ENCODE measurements around the gene ALPK1.
A peak's percentile ranks its signal among the peaks of the same experiment; 100 is the strongest.

Gene ALPK1

DNA sequence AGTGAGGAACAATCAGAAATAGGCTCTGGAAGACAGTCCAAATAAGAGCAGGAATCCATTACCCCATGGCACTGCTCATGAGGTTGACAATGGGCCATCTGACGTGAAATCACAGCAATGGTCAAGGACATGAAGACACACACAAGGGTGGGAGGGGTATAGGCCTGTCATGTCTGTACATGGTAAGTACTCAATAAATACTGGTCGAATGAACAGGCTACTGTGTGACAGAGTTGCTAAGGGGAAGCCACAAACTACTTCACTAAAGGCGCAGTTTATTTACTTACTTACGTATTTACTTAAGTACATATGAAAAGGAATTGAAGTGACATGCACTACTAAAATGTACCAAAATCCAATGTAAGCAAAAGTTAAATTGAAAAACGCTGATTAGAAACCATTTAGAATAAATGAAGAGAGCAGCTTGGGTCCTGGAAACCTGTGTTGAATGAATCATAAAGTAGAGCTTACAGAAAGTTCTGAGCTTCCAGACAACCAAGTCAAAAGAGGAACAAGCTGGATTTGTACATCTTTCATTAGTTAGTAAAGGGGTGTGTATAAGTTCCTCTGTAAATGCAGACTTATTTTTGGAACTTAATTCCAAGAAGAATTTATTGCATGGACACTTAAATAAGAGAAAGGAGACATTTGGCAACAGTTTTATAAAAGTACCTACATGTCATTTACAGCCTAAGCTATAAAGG lies 32.7 kb downstream of the ALPK1 start:
- no peak for DNase-seq

DNA sequence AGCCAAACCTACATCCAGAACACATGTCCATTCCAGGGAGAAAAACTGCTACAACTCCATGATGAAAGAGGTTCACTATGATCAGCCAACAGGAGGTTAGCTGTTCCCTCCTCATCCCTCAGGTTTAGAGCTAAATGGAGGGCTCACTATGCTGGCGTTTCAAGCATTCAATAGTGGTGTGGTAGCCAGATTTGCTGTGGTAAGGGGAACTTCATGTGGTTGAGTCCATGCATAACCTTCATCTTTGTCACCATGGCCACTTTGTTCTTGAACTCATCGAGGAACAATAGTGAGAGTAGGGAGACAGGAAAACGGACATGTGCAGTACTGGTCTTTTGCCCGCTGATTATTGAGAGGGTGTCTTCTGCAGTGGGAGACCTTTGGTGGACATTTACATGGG lies 33.8 kb downstream of the ALPK1 start:
- DNase-seq: no peak

GRCh38 chr4:112332398-112332797 lies 35.2 kb downstream of the ALPK1 start:
- no peak for DNase-seq

DNA sequence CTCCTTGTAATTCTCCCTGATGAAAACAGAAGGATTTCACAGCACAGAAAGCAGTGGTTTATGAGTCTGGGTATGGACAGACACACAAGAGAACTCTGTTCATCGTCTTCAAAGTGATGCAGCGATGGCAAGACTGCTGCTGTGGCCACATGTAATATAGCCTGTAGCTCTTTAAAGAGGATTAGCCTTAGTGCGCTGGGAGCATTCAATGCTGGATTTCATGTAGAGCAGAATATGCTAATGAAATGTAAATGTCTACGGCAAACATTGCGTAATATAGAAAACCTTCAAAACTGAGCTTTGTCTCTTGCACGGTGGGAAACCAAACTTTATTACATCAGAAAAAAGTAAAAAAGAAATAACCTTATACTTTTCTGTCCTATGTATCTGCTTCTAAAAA lies 42.9 kb downstream of the ALPK1 start:
- no peak for DNase-seq

DNA sequence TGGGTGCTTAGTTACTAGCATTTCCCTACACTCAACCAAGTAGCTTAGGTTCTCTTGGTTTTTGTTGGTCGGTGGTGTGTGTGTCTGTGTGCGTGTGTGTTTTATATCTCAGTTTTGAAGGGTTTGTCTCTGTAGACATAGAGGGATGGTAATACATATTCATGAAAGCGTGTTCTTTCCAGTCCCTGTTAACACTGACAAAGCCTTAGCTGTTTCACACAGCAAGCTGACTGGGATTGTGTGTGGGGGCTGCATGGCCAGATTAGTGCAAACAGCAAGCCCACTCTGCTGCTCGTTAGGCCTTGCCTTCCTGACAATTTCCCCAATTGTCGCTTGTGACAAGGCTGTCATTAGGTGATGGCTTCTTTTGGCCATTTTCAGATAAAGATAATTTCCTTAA lies 43.9 kb downstream of the ALPK1 start:
- DNase-seq: no peak

GRCh38 chr4:112343330-112344080 lies 46.3 kb downstream of the ALPK1 start:
- peak; percentile 21 for DNase-seq

- peak; percentile 34 for DNase-seq
Measured at GRCh38 chr4:112348488-112349158, 51.5 kb downstream of the ALPK1 start.

- DNase-seq: no peak
Measured at GRCh38 chr4:112352736-112353135, 55.6 kb downstream of the ALPK1 start.

GRCh38 chr4:112355662-112356061 lies 58.5 kb downstream of the ALPK1 start:
- DNase-seq: no peak

DNA sequence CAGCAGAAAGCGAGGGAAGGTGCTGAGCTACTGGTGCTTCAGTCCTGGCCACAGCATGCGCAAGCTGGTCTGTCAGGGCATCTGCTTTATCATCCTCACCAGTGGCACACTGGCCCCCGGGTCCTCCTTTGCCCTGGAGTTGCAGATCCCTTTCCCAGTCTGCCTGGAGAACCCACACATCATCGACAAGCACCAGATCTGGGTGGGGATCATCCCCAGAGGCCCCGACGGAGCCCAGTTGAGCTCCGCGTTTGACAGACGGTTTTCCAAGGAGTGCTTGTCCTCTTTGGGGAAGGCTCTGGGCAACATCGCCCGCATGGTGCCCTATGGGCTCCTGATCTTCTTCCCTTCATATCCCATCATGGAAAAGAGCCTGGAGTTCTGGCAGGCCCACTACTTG lies 60.3 kb downstream of the ALPK1 start:
- no peak for DNase-seq

DNA sequence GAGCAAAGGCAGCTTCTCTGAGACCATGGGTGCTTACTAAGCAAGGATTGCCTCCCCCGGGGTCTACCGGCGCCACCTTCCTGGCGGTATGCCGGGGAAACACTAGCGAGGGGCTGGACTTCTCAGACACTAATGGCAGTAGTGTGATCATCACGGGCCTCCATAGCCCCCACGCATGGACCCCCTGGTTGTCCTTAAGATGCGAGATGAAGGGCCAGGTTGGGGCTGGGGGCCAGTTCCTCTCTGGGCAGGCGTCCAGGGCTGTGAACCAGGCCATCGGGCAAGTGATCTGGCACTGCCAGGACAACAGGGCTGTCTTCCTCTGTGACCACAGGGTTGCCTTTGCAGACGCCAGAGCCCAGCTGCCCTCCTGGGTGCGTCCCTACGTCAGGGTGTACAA lies 60.7 kb downstream of the ALPK1 start:
- no peak for DNase-seq

DNA sequence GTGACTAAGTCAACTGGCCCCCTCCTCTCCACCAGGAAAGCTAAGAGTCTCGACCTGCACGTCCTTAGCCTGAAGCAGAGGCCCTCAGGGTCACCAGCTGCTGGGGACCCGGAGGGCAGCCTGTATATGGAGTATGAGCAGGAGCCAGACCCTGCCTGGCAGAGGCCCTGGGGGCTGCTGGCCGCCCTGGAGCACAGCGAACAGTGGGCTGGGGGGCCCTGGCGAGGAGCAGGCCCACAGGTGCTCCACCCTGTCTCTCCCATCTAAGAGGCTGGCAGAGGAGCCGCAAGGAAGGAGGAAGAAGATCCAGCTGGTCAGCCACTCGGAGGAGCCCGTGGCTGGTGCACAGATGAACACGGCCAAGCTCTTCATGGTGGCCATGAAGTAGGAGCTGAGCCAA lies 61.2 kb downstream of the ALPK1 start:
- no peak for DNase-seq

DNA sequence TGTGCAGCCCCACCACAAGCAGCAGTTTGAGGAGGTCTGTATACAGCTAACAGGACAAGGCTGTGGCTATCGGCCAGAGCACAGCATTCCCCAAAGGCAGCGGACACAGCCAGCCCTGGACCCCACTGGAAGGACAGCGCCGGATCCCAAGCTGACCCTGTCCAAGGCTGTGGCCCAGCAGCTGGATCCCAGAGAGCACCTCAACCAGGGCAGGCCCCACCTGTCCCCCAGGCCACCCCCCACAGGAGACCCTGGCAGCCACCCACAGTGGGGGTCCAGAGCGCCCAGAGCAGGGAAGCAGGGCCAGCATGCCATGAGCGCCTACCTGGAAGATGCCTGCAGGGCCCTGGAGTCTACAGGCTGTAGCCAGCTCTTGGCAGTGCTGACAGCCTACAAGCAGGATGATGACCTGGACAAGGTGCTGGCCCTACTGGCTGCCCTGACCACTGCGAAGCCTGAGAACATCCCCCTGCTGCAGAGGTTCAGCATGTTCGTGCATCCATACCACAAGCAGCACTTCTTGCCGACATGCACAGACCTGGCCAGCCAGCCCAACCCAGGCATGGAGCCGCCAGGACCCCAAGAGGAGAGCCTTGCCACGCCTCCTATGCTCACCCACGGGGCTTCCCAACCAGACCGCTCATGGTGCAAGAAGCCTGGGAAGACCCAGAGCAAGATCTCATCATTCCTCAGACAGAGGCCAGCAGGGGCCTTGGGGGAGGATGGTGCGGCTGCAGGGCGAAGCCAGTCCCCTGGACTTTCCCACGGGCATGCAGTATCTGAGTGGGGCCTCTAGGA lies 62.0 kb downstream of the ALPK1 start:
- no peak for DNase-seq

DNA sequence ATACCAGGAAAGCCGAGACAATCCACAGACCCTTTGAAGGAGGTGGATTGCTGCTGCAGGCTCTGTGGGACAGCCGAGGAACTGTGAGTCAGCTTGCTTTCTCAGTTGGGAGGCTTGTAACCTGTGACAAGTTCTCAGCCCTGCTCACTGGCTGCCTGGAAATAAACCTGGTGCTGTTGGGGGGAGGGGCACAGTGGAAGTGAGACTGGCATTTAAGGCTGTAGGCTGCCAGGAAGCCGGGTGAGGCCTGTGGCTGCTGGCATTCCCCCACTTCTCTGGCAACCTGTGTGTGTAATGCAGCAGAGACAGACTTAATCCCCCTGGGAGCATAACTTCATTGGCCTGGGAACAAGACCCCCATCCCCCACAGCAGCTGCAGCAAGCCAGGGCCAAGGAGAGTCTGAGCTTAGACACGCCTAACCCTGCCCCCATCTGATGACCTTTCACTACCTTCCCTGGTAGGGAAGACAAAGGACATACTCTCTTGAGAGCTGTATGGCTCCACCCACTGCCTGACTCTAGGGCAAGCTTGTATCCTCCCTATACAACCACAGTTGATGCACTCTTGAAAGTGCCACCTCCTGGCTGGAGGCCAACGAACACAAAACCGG lies 64.1 kb downstream of the ALPK1 start:
- DNase-seq: no peak

DNA sequence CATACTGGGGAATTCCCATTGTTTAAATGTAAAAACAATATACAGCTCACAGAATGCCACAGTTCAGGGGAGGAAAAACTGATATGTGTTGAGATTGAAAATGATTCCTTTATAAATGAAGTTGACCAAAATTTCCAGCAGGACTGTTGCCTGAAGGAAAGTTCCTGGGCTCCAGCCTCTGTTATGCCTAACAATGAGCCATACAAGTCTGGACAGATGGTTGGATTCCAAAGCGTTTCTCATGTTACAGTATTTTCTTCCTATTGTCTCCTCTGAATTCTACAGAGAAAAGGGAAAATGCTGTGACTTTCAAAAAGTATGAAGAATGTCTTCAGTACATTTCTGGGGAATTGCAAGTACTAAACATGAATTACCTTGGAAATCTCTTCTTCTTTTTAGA lies 73.3 kb downstream of the ALPK1 start:
- no peak for DNase-seq

DNA sequence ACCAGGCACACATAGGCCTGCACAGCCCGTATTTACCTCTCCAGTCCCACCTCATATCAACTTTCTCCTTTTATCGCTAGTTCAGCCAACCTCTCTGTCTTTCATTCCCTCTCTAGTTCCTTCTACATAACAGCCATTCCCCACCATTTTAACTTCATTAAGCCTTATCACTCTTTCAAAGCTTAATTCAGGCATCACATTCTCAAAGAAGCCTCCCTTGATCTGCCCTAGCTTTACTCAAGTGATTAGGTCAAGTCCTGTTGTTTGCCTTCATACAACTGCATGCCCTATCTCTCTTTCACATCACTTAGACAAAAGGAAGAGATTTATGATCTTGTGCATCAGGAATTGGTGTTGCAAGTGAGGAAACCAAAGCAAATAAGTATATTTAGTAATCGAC lies 74.2 kb downstream of the ALPK1 start:
- no peak for DNase-seq

- no peak for DNase-seq
Measured at GRCh38 chr4:112374850-112375249, 77.7 kb downstream of the ALPK1 start.

- DNase-seq: no peak
Measured at GRCh38 chr4:112377171-112377570, 80.0 kb downstream of the ALPK1 start.

DNA sequence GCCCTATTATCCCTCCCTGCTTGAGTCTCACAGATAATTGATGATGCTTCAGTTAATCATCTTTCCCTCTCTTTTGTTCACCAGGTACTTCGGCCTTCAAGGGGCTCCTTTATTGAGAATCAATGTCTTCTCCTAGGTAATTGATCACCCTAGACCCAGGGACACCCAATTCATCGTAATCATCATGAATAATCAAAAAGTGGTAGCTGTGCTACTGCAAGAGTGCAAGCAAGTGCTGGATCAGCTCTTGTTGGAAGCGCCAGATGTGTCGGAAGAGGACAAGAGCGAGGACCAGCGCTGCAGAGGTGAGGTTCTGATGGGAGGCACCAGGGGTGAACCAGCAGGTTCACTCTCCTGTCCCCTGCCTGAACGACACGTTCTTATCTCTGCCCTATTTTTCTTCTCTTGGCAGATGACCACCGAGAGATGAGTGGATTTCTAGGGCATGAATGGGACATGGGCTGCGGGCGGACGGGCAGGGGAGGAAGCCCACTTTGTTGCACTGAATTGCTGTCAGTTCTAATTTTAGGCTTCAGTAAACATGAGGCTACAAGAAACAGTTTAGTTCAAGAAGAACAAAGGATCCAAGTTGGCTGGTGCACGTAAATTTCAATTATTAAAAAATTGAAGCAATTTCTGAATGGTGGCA lies 80.5 kb downstream of the ALPK1 start:
- DNase-seq: no peak

GRCh38 chr4:112378243-112378620 lies 81.1 kb downstream of the ALPK1 start:
- DNase-seq: no peak

GRCh38 chr4:112378858-112379257 lies 81.7 kb downstream of the ALPK1 start:
- no peak for DNase-seq

DNA sequence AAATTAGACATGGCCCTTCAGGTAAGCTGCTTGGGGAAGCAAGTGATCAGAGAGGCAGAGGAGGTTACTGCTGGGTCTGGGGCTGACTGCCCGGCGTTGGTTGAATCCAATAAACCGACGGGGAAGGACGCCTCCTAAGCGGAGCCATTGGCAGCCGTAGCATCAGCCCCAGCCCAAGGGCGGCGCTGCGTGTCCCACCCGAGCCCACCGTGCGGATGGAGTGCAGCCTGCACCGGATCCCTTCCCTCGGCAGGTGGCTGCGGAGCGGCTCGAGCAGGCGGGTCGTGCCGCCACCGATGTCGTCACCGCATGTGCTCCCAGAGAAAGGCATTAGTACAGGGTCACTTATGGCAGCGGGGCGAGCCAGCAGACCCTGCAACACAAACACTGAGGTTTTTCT lies 82.1 kb downstream of the ALPK1 start:
- DNase-seq: no peak

All from NCI-H187 treated with DMSO at 0.1 percent for 48 hours (cell line).